ENCODE data around the gene CASP8. TPM values are rescaled to one million over a fixed set of nuclear protein-coding genes. Genes with fewer than 3 reads are reported as not detected.

The CASP8 gene
- total and polyA plus RNA-seq, 2 of the 13 experiments (the other 11 are each of a cell fraction or from before 2014, with no cell fraction given): 25.0 to 52.8 TPM

GRCh38 chr2:201233812-201234662, 26.3 kb upstream of the CASP8 start (continued):
- TF ChIP-seq NRL (CRISPR knock-in tag; IDR thresholded peaks at IDR 0.05; ENCODE audit: borderline replicate concordance) (no peak), NCOR1 (IDR thresholded peaks at IDR 0.05; ENCODE audit: borderline replicate concordance, low read length) (no peak), ZBTB8A (CRISPR knock-in tag; IDR thresholded peaks at IDR 0.05; ENCODE audit: borderline replicate concordance, low read depth) (no peak), ASH2L (IDR thresholded peaks at IDR 0.05; ENCODE audit: insufficient read length, low read depth, low read length) (no peak), NFATC3 (CRISPR knock-in tag; IDR thresholded peaks at IDR 0.05) (no peak), ZBTB7B (CRISPR knock-in tag; IDR thresholded peaks at IDR 0.05) (0 out of 2 replicates have a peak, but pooled peaks have one; percentile 32), ZNF18 (CRISPR knock-in tag; IDR thresholded peaks at IDR 0.05; ENCODE audit: insufficient replicate concordance) (no peak), REL (CRISPR knock-in tag; conservative IDR thresholded peaks at IDR 0.05) (no peak), WIZ (CRISPR knock-in tag; IDR thresholded peaks at IDR 0.05) (no peak), ZFP36L1 (CRISPR knock-in tag; IDR thresholded peaks at IDR 0.05) (no peak), SPEN (CRISPR knock-in tag; IDR thresholded peaks at IDR 0.05; ENCODE audit: low read depth) (no peak), RBFOX2 (IDR thresholded peaks at IDR 0.05; ENCODE audit: low read depth, low read length) (0 out of 2 replicates have a peak, but pooled peaks have one; percentile 47)
- TF ChIP-seq, protein P1, sequence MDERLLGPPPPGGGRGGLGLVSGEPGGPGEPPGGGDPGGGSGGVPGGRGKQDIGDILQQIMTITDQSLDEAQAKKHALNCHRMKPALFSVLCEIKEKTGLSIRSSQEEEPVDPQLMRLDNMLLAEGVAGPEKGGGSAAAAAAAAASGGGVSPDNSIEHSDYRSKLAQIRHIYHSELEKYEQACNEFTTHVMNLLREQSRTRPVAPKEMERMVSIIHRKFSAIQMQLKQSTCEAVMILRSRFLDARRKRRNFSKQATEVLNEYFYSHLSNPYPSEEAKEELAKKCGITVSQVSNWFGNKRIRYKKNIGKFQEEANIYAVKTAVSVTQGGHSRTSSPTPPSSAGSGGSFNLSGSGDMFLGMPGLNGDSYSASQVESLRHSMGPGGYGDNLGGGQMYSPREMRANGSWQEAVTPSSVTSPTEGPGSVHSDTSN (CRISPR knock-in tag; IDR thresholded peaks at IDR 0.05): no peak
- TF ChIP-seq, protein P2, sequence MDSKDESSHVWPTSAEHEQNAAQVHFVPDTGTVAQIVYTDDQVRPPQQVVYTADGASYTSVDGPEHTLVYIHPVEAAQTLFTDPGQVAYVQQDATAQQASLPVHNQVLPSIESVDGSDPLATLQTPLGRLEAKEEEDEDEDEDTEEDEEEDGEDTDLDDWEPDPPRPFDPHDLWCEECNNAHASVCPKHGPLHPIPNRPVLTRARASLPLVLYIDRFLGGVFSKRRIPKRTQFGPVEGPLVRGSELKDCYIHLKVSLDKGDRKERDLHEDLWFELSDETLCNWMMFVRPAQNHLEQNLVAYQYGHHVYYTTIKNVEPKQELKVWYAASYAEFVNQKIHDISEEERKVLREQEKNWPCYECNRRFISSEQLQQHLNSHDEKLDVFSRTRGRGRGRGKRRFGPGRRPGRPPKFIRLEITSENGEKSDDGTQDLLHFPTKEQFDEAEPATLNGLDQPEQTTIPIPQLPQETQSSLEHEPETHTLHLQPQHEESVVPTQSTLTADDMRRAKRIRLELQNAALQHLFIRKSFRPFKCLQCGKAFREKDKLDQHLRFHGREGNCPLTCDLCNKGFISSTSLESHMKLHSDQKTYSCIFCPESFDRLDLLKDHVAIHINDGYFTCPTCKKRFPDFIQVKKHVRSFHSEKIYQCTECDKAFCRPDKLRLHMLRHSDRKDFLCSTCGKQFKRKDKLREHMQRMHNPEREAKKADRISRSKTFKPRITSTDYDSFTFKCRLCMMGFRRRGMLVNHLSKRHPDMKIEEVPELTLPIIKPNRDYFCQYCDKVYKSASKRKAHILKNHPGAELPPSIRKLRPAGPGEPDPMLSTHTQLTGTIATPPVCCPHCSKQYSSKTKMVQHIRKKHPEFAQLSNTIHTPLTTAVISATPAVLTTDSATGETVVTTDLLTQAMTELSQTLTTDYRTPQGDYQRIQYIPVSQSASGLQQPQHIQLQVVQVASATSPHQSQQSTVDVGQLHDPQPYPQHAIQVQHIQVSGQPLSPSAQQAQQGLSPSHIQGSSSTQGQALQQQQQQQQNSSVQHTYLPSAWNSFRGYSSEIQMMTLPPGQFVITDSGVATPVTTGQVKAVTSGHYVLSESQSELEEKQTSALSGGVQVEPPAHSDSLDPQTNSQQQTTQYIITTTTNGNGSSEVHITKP (CRISPR knock-in tag; IDR thresholded peaks at IDR 0.05; ENCODE audit: low read depth): no peak
- TF ChIP-seq, protein P3, sequence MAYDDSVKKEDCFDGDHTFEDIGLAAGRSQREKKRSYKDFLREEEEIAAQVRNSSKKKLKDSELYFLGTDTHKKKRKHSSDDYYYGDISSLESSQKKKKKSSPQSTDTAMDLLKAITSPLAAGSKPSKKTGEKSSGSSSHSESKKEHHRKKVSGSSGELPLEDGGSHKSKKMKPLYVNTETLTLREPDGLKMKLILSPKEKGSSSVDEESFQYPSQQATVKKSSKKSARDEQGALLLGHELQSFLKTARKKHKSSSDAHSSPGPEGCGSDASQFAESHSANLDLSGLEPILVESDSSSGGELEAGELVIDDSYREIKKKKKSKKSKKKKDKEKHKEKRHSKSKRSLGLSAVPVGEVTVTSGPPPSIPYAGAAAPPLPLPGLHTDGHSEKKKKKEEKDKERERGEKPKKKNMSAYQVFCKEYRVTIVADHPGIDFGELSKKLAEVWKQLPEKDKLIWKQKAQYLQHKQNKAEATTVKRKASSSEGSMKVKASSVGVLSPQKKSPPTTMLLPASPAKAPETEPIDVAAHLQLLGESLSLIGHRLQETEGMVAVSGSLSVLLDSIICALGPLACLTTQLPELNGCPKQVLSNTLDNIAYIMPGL (CRISPR knock-in tag; IDR thresholded peaks at IDR 0.05; ENCODE audit: borderline replicate concordance in 1 of 2, low read depth in 1 of 2): no peak; a peak in 2 of 4 replicates

Data from HepG2 (cell line).